PFSK-1 (cell line): ENCODE measurements around the gene MFSD12.

Experiments
- FOXP2 ChIP-seq: optimal IDR thresholded peaks from 2 replicates; pipeline ENCODE3; 2011; ENCODE audit warnings: borderline replicate concordance, control low read depth, inconsistent platforms; ENCODE audit not compliant: insufficient read depth; ENCODE audit errors: extremely low read length, extremely low read depth
- POLR2AphosphoS5 ChIP-seq: IDR thresholded peaks from 2 replicates; pipeline ENCODE4 v1.6.1; 2012; ENCODE audit warnings: low read depth, mild to moderate bottlenecking, control low read depth, low read length, moderate library complexity
- SIN3A ChIP-seq: IDR thresholded peaks from 2 replicates; pipeline ENCODE4 v1.6.1; 2012; ENCODE audit warnings: mild to moderate bottlenecking, low read length, moderate library complexity, borderline replicate concordance; ENCODE audit not compliant: insufficient read depth
- TAF1 ChIP-seq: IDR thresholded peaks from 2 replicates; pipeline ENCODE4 v1.6.1; 2012; ENCODE audit warnings: low read length, control low read depth, borderline replicate concordance; ENCODE audit not compliant: insufficient read depth
- TF ChIP-seq, protein P1 (sequence below), 2 experiments: IDR thresholded peaks; 2 replicates each; pipeline versions ENCODE4 v1.6.1 to v1.8.0; 2011 to 2012; ENCODE audit warnings: low read depth in 2 of 2, low read length in 2 of 2, control low read depth in 1 of 2, inconsistent platforms in 1 of 2, mild to moderate bottlenecking in 1 of 2, moderate library complexity in 1 of 2; ENCODE audit not compliant: insufficient read depth in 1 of 2

The MFSD12 gene

DNA sequence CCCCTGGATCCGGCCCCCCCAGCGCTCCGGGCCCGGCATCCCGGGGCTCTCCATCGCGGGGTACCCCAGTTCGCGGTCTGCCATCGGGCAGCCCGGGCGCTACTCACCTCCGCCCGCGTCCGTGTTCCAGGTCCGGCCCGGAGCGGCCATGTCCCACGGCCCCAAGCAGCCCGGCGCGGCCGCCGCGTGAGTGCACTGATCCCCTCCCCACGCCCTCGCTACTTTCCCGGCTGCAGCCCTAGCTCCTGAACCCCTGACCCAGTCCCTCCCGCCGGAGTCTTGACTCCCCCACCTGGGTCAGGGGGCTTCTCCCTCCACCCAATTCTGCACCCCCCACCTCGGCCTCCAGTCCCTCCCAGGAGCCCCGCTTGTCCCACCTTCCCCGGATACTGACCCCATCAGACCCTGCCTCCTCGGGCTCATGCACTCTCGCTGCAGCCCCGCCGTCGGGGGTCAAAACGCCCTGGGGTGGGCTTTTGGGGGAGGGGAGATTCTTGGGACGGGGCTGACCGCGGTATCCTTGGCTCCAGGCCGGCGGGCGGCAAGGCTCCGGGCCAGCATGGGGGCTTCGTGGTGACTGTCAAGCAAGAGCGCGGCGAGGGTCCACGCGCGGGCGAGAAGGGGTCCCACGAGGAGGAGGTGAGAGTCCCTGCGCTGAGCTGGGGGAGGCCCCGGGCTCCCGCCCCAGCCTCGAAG is 15.9 kb upstream of the MFSD12 start:
- TF ChIP-seq TAF1, result 0 out of 2 replicates have a peak, but pooled peaks have one; percentile 9
- no peak for TF ChIP-seq FOXP2
- 0 out of 2 replicates have a peak, but pooled peaks have one; percentile 3 for TF ChIP-seq POLR2AphosphoS5

GRCh38 chr19:3572855-3573161 is 15.4 kb upstream of the MFSD12 start, which contains the start of gene HMG20B:
Gene HMG20B, plus strand, starts transcription at chr19:3572944. Its CDS starts 366 bp downstream, at chr19:3573310.
- TF ChIP-seq, protein P1, sequence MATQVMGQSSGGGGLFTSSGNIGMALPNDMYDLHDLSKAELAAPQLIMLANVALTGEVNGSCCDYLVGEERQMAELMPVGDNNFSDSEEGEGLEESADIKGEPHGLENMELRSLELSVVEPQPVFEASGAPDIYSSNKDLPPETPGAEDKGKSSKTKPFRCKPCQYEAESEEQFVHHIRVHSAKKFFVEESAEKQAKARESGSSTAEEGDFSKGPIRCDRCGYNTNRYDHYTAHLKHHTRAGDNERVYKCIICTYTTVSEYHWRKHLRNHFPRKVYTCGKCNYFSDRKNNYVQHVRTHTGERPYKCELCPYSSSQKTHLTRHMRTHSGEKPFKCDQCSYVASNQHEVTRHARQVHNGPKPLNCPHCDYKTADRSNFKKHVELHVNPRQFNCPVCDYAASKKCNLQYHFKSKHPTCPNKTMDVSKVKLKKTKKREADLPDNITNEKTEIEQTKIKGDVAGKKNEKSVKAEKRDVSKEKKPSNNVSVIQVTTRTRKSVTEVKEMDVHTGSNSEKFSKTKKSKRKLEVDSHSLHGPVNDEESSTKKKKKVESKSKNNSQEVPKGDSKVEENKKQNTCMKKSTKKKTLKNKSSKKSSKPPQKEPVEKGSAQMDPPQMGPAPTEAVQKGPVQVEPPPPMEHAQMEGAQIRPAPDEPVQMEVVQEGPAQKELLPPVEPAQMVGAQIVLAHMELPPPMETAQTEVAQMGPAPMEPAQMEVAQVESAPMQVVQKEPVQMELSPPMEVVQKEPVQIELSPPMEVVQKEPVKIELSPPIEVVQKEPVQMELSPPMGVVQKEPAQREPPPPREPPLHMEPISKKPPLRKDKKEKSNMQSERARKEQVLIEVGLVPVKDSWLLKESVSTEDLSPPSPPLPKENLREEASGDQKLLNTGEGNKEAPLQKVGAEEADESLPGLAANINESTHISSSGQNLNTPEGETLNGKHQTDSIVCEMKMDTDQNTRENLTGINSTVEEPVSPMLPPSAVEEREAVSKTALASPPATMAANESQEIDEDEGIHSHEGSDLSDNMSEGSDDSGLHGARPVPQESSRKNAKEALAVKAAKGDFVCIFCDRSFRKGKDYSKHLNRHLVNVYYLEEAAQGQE (IDR thresholded peaks at IDR 0.05; ENCODE audit: insufficient read depth in 1 of 2, low read depth in 2 of 2, low read length in 2 of 2), result no peak
- TF ChIP-seq TAF1 (0 out of 2 replicates have a peak, but pooled peaks have one; percentile 18), POLR2AphosphoS5 (peak; percentile 56)

- TF ChIP-seq SIN3A (no peak), FOXP2 (peak; percentile 95)
Observed at GRCh38 chr19:3572132-3572854, 14.9 kb upstream of the MFSD12 start.

DNA sequence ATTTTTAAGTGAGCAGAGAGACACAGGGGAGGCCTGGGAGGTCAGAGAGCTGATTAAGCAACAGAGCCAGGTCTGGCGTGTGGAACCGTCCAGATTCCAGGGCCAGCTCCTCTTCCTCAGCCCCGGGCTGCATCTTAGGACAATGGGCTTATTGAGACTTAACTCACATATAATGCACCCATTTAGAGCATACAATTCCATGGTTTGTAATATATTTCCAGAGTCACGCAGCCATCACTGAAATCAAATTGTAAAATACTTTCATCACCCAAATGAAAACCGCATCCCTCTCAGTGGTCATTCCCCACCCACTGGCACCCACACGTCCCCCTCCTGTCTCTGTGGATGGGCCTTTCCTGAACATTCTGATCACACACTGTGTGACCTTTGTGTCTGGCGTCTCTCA is 13.2 kb upstream of the MFSD12 start:
- TF ChIP-seq TAF1, result no peak
- no peak for TF ChIP-seq POLR2AphosphoS5
- TF ChIP-seq, protein P1 (IDR thresholded peaks at IDR 0.05; ENCODE audit: insufficient read depth in 1 of 2, low read depth in 2 of 2, low read length in 2 of 2), result no peak
- TF ChIP-seq FOXP2, result no peak
- no peak for TF ChIP-seq SIN3A

DNA sequence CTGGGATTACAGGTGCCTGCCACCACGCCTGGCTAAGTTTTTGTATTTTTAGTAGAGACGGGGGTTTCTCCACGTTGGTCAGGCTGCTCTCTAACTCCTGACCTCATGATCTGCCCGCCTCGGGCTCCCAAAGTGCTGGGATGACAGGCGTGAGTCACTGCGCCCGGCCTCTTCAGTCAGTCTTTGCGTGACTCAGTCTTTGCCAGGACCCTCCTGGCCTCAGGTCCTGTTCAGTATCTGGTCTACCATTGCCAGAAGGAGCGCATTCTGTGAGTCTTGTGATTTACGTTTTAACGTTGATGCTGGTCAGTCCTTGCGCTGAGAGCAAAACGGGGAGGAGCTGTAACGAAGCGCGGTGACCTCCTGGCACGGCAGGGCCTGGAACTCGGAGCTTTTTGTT is 7.8 kb upstream of the MFSD12 start:
- TF ChIP-seq, protein P1 (IDR thresholded peaks at IDR 0.05; ENCODE audit: insufficient read depth in 1 of 2, low read depth in 2 of 2, low read length in 2 of 2), result no peak
- TF ChIP-seq FOXP2, result no peak

- no peak for TF ChIP-seq FOXP2
- TF ChIP-seq POLR2AphosphoS5, result no peak
- TF ChIP-seq, protein P1 (IDR thresholded peaks at IDR 0.05; ENCODE audit: insufficient read depth in 1 of 2, low read depth in 2 of 2, low read length in 2 of 2), result no peak
- no peak for TF ChIP-seq SIN3A
- TF ChIP-seq TAF1, result no peak
Observed at GRCh38 chr19:3563709-3564524, 6.5 kb upstream of the MFSD12 start.
